Measurements from ENCODE around the gene EXD3. TPM values are rescaled to one million over a fixed set of nuclear protein-coding genes. Genes with fewer than 3 reads are reported as not detected.

EXD3 gene
- total RNA-seq, 1 donor from 2014 or later = 8.6 TPM

- no peak for DNase-seq (ENCODE audit: low read depth)
- TF ChIP-seq, protein P1, sequence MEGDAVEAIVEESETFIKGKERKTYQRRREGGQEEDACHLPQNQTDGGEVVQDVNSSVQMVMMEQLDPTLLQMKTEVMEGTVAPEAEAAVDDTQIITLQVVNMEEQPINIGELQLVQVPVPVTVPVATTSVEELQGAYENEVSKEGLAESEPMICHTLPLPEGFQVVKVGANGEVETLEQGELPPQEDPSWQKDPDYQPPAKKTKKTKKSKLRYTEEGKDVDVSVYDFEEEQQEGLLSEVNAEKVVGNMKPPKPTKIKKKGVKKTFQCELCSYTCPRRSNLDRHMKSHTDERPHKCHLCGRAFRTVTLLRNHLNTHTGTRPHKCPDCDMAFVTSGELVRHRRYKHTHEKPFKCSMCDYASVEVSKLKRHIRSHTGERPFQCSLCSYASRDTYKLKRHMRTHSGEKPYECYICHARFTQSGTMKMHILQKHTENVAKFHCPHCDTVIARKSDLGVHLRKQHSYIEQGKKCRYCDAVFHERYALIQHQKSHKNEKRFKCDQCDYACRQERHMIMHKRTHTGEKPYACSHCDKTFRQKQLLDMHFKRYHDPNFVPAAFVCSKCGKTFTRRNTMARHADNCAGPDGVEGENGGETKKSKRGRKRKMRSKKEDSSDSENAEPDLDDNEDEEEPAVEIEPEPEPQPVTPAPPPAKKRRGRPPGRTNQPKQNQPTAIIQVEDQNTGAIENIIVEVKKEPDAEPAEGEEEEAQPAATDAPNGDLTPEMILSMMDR (IDR thresholded peaks at IDR 0.05; ENCODE audit: insufficient read depth, low read length, poor library complexity, severe bottlenecking) = no peak
These were observed 104.4 kb downstream of the EXD3 start for GRCh38 chr9:137318602-137319001.

GRCh38 chr9:137317718-137318511 is 105.0 kb downstream of the EXD3 start:
- Histone ChIP-seq H3K36me3 (ENCODE audit: control insufficient read depth, insufficient read depth, low read length) (no peaks in the 10 kb centered on the region), H3K27me3 (ENCODE audit: control insufficient read depth, insufficient read depth, low read length) (peaks cover 17% of the 10 kb centered on the region), H3K4me3 (ENCODE audit: low read depth, low read length) (no peak overlapping the region)
- no peak for DNase-seq (ENCODE audit: low read depth)
- TF ChIP-seq, protein P1 (IDR thresholded peaks at IDR 0.05; ENCODE audit: insufficient read depth, low read length, poor library complexity, severe bottlenecking) = no peak

More at GRCh38 chr9:137318602-137319001, 104.4 kb downstream of the EXD3 start:
- peaks cover 17% of the 10 kb centered on the region for H3K27me3 ChIP-seq (ENCODE audit: control insufficient read depth, insufficient read depth, low read length)
- H3K36me3 ChIP-seq (ENCODE audit: control insufficient read depth, insufficient read depth, low read length) = no peaks in the 10 kb centered on the region
- no peak overlapping the region for H3K4me3 ChIP-seq (ENCODE audit: low read depth, low read length)

DNA sequence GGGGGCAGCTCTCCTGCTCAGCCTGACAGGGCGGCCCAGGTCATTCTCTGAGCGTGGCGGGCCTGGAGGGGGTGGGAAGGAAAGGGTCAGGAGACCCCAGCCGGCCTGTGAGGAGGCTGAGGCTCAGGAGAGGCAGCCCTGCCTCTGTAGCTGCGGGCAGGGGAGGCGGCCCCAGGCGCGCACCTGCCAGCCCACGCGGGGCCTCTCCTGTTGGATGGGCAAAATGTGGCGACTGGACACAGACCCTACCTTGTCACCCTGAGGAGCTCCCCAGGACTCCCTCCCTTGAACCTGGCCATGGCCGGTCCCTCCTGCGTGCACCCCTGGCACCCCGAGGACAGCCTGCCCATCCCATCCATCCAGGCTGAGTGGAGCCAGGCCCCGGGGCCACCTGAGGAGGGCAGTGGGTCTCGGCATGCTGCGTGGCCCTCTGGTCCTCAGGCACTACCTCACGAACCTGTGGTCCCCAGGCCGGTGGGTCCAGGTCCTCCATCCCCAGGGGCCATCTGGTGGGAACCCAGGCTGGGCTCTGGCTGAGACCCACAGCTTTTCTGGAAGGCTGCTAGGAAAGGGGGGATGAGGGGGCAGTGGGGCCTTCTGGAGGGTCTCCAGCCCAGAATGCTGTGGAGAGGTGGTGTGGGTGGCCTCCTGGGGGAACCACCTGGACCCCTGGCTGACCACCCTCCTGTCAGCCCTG is 105.8 kb downstream of the EXD3 start:
- H3K27me3 ChIP-seq (ENCODE audit: control insufficient read depth, insufficient read depth, low read length) = peaks cover 17% of the 10 kb centered on the region
- DNase-seq (ENCODE audit: low read depth) = no peak

GRCh38 chr9:137316012-137316981 is 106.7 kb downstream of the EXD3 start:
- Histone ChIP-seq H3K27me3 (ENCODE audit: control insufficient read depth, insufficient read depth, low read length) (peaks cover 17% of the 10 kb centered on the region), H3K36me3 (ENCODE audit: control insufficient read depth, insufficient read depth, low read length) (no peaks in the 10 kb centered on the region), H3K4me3 (ENCODE audit: low read depth, low read length) (peak overlapping the region; percentile 22)
- TF ChIP-seq, protein P1 (IDR thresholded peaks at IDR 0.05; ENCODE audit: insufficient read depth, low read length, poor library complexity, severe bottlenecking) = no peak
- DNase-seq (ENCODE audit: low read depth) = no peak

More for the DNA sequence above, 105.8 kb downstream of the EXD3 start:
- TF ChIP-seq, protein P1 (IDR thresholded peaks at IDR 0.05; ENCODE audit: insufficient read depth, low read length, poor library complexity, severe bottlenecking) = no peak
- no peaks in the 10 kb centered on the region for H3K36me3 ChIP-seq (ENCODE audit: control insufficient read depth, insufficient read depth, low read length)
- no peak overlapping the region for H3K4me3 ChIP-seq (ENCODE audit: low read depth, low read length)

- TF ChIP-seq, protein P1 (IDR thresholded peaks at IDR 0.05; ENCODE audit: insufficient read depth, low read length, poor library complexity, severe bottlenecking) = no peak
- H3K4me3 ChIP-seq (ENCODE audit: low read depth, low read length) = no peak overlapping the region
- no peak for DNase-seq (ENCODE audit: low read depth)
- peaks cover 17% of the 10 kb centered on the region for H3K27me3 ChIP-seq (ENCODE audit: control insufficient read depth, insufficient read depth, low read length)
- H3K36me3 ChIP-seq (ENCODE audit: control insufficient read depth, insufficient read depth, low read length) = no peaks in the 10 kb centered on the region
These were observed 107.4 kb downstream of the EXD3 start for GRCh38 chr9:137315581-137316011.
